Hair follicular keratinocyte (primary cell): ENCODE data around the gene ARHGAP8. TPM values are rescaled to one million over a fixed set of nuclear protein-coding genes. Genes with fewer than 3 reads are reported as not detected.

Experiments
- total RNA-seq: library from RNA; depleted of rRNA; stranded (reverse); fragments of >200 nt; gene quantifications from 2 replicates; pipeline ENCODE4 v1.2.3, GENCODE V29; 2015

The ARHGAP8 gene
- 14.4 and 15.6 TPM in 2 replicates for total RNA-seq

GRCh38 chr22:44752285-44753188 lies at the start of gene ARHGAP8:
Gene ARHGAP8, plus strand, starts transcription at chr22:44752575. Its CDS starts 33,953 bp downstream, at chr22:44786528.

Other genes starting within 250 kb of the ARHGAP8 start
- gene PRR5, start 50.4 kb upstream of the ARHGAP8 start, total RNA-seq = 15.1 and 38.4 TPM in 2 replicates